Osteocyte (in vitro differentiated cells): ENCODE data around the gene RGS17. TPM values are rescaled to one million over a fixed set of nuclear protein-coding genes. Genes with fewer than 3 reads are reported as not detected.

Experiments used
- DNase-seq: peaks from one replicate; pipeline ENCODE4 v3.0.0; 2021; ENCODE audit warnings: mixed read lengths; ENCODE audit not compliant: unreplicated experiment; ENCODE audit errors: extremely low spot score
- H3K27ac Mint-ChIP-seq: one replicate; pipeline ENCODE4 v1.8.0; 2021; ENCODE audit warnings: mild to moderate bottlenecking, mixed read lengths; ENCODE audit not compliant: unreplicated experiment
- H3K27me3 Mint-ChIP-seq: one replicate; pipeline ENCODE4 v1.8.0; 2021; ENCODE audit warnings: mixed read lengths; ENCODE audit not compliant: unreplicated experiment
- H3K36me3 Mint-ChIP-seq: one replicate; pipeline ENCODE4 v1.8.0; 2021; ENCODE audit warnings: mixed read lengths; ENCODE audit not compliant: unreplicated experiment
- H3K4me1 Mint-ChIP-seq: one replicate; pipeline ENCODE4 v1.8.0; 2021; ENCODE audit warnings: mixed read lengths; ENCODE audit not compliant: unreplicated experiment
- H3K4me3 Mint-ChIP-seq: one replicate; pipeline ENCODE4 v1.8.0; 2021; ENCODE audit warnings: mild to moderate bottlenecking, moderate library complexity, mixed read lengths; ENCODE audit not compliant: unreplicated experiment
- H3K9me3 Mint-ChIP-seq: one replicate; pipeline ENCODE4 v1.8.0; 2021; ENCODE audit warnings: mixed read lengths; ENCODE audit not compliant: unreplicated experiment
- CTCF ChIP-seq: fragments of 200-600 bp; sonication (generic); IDR thresholded peaks from 2 replicates; pipeline ENCODE4 v1.5.0; 2021; ENCODE audit warnings: antibody characterized with exemption, mild to moderate bottlenecking, moderate library complexity
- total RNA-seq: library from RNA; stranded (reverse); gene quantifications from 2 replicates; pipeline ENCODE4 v1.2.1, GENCODE V29; 2021

Gene RGS17
- total RNA-seq, 1 donor from 2014 or later, result 2.9 TPM

DNA sequence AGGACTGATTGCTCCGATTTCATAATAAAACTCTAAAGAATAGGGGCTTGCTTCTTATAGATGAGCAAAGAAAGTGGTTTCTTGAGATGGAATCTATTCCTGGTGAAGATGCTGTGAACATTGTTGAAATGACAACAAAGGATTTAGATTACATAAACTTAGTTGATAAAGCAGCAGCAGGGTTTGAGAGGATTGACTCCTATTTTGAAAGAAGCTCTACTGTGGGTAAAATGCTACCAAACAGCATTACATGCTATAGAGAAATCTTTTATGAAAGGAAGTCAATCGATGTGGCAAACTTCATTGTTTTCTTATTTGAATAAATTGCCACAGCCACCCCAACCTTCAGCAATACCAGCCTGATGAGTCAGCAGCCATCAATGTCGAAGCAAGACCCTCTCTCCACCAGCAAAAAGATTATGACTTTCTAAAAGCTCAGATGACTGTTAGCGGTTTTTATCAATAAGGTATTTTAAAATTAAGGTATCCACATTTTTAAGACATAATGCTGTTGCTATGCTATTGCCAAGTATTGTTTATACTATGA lies 115.9 kb downstream of the RGS17 start:
- no peak overlapping the region for H3K4me3 Mint-ChIP-seq
- H3K4me1 Mint-ChIP-seq, result peaks cover 8% of the 10 kb centered on the region
- no peaks in the 10 kb centered on the region for H3K36me3 Mint-ChIP-seq
- H3K27ac Mint-ChIP-seq, result no peak overlapping the region
- DNase-seq, result no peak
- no peaks in the 10 kb centered on the region for H3K9me3 Mint-ChIP-seq
- no peak for TF ChIP-seq CTCF
- no peaks in the 10 kb centered on the region for H3K27me3 Mint-ChIP-seq

DNA sequence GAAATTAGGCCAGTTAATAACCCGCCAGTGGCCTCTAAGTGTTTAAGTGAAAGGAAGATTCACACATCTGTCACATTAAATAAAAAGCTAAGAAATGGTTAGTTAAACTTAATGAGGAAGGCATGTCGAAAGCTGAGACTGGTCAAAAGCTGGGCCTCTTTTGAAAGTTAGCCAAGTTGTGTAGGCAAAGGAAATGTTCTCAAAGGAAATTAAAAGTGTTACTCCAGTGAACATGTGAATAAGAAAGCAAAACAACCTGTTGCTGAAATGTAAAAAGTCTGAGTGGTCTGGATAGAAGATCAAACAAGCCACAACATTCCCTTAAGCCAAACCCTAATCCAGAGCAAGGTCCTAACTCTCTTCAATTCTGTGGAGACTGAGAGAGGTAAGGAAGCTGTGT lies 117.6 kb downstream of the RGS17 start:
- Mint-ChIP-seq H3K4me1 (peaks cover 8% of the 10 kb centered on the region), H3K4me3 (no peak overlapping the region), H3K9me3 (no peaks in the 10 kb centered on the region), H3K36me3 (no peaks in the 10 kb centered on the region), H3K27ac (no peak overlapping the region), H3K27me3 (no peaks in the 10 kb centered on the region)
- DNase-seq, result no peak
- no peak for TF ChIP-seq CTCF

- TF ChIP-seq CTCF, result no peak
- Mint-ChIP-seq H3K27ac (no peak overlapping the region), H3K36me3 (no peaks in the 10 kb centered on the region), H3K4me3 (no peak overlapping the region), H3K4me1 (peaks cover 8% of the 10 kb centered on the region), H3K9me3 (no peaks in the 10 kb centered on the region), H3K27me3 (no peaks in the 10 kb centered on the region)
- DNase-seq, result no peak
Measured at GRCh38 chr6:153012856-153013255, 118.2 kb downstream of the RGS17 start.

DNA sequence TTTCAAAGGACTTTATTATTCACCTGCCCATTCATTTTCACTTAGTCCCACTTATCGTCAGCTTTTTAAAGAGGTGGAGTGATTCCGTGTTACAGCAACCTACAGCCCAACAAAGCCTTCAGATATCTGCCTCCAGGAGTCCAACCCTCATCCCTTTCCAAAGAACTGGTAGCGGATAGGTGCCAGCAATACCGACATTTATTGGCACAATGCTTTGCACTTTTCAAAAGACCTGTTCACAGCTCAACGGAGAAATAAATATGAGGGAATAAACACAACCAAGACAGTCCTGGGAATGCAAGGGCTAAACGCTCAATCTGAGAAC lies 127.8 kb downstream of the RGS17 start:
- Mint-ChIP-seq H3K27ac (peak overlapping the region; percentile 97), H3K4me3 (peak overlapping the region; percentile 99), H3K4me1 (peaks cover 36% of the 10 kb centered on the region), H3K27me3 (no peaks in the 10 kb centered on the region), H3K36me3 (peaks cover 3% of the 10 kb centered on the region), H3K9me3 (no peaks in the 10 kb centered on the region)
- no peak for TF ChIP-seq CTCF
- no peak for DNase-seq

DNA sequence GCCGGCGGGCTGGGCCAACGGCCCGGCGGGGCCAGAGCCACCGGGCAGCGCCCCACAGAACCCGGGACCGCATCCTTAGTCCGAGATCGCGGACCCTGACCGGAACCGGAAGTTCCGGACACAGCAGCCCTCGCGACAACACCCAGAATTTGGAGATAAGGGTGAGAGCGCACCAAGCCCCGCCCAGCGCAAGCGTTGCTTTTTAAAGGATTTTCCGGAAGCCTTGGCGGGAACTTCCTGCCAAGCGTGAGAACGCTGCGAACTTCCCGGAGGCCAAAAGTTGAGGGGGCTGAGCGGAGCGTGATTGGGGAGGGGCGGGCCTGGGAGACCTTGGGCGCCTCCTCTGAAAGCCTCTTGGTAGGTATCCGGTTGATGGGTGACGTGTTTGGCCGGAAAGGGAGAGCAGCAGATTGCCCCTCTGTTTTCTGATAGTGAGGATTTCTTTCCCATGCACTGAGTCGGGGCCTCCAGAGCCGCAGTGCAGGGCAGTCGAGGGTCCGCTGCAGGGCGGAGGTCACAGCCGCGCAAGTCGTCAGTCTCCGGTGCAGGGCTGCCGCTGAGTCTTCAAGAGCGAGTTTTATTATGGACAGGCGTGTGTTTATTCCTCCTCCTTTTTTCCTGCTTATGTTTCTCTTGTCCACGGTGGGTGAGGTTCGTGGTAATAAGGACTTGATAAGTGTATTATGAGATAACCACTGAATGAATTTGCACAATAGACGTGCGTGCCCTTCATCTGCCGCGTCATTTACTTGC lies 128.3 kb downstream of the RGS17 start, which contains the start of gene MTRF1L:
Gene MTRF1L, minus strand, starts transcription at position 97 of the 753 bp plus-strand sequence. Its CDS starts 24 bp downstream, at position 73.
- H3K27ac Mint-ChIP-seq, result peak within 1 kb of the TSS; percentile 97
- H3K36me3 Mint-ChIP-seq, result peaks cover 5% of the 10 kb centered on the region
- DNase-seq, result peak; percentile 96
- no peak for TF ChIP-seq CTCF
- peaks cover 36% of the 10 kb centered on the region for H3K4me1 Mint-ChIP-seq
- H3K9me3 Mint-ChIP-seq, result no peaks in the 10 kb centered on the region
- no peaks in the 10 kb centered on the region for H3K27me3 Mint-ChIP-seq
- H3K4me3 Mint-ChIP-seq, result peak within 1 kb of the TSS; percentile 99
